ENCODE measurements around the gene TSPAN10. TPM values are rescaled to one million over a fixed set of nuclear protein-coding genes. Genes with fewer than 3 reads are reported as not detected.

Gene TSPAN10
- total and polyA plus RNA-seq, 9 of the 15 experiments (the other 6 are each of a cell fraction or from before 2014, with no cell fraction given): 0.05 to 0.31 (median 0.13) TPM; not detected in 1

- TF ChIP-seq EGR1 (conservative IDR thresholded peaks at IDR 0.05) (no peak), ZBTB8A (IDR thresholded peaks at IDR 0.05; ENCODE audit: partially characterized antibody) (no peak), FOXJ2 (tag; IDR thresholded peaks at IDR 0.05) (no peak), MTA1 (IDR thresholded peaks at IDR 0.05; ENCODE audit: borderline replicate concordance) (no peak), RNF2 (IDR thresholded peaks at IDR 0.05) (no peak), RBBP5 (IDR thresholded peaks at IDR 0.05; ENCODE audit: borderline replicate concordance, insufficient read depth, low read length, poor library complexity, severe bottlenecking) (no peak), NUFIP1 (IDR thresholded peaks at IDR 0.05; ENCODE audit: partially characterized antibody) (no peak), CAMTA2 (CRISPR knock-in tag; conservative IDR thresholded peaks at IDR 0.05) (no peak)
These were observed 21.5 kb upstream of the TSPAN10 start (continued) for GRCh38 chr17:81615401-81615930.

GRCh38 chr17:81616877-81617276 lies 20.1 kb upstream of the TSPAN10 start:
- Histone ChIP-seq H3K4me3 (no peak overlapping the region), H3K27ac (ENCODE audit: extremely low read depth, low read depth, low read length) (no peak overlapping the region), H3K36me3 (ENCODE audit: control insufficient read depth, insufficient read depth, low read length) (peaks cover 75% of the 10 kb centered on the region), H3K9me1 (ENCODE audit: control insufficient read depth, insufficient read depth, low read length) (no peaks in the 10 kb centered on the region), H2AFZ (ENCODE audit: low read depth, low read length) (no peak overlapping the region), H4K20me1 (replicated peaks; ENCODE audit: control insufficient read depth, insufficient read depth, low read length) (peaks cover 8% of the 10 kb centered on the region), H3K4me2 (ENCODE audit: insufficient read depth, low read length) (no peak overlapping the region), H3K9me3 (replicated peaks; ENCODE audit: control insufficient read depth, insufficient read depth, low read depth, low read length) (no peaks in the 10 kb centered on the region), H3K27me3 (ENCODE audit: control insufficient read depth in 2 of 2, insufficient read depth in 2 of 2, low read length in 2 of 2) (no peaks in the 10 kb centered on the region), H3K79me2 (ENCODE audit: control insufficient read depth, insufficient read depth, low read length) (peaks cover 62% of the 10 kb centered on the region), H3K4me1 (replicated peaks in 1 of 2; ENCODE audit: control insufficient read depth in 2 of 2, insufficient read depth in 2 of 2, low read length in 2 of 2) (no peaks in the 10 kb centered on the region), H3K9ac (ENCODE audit: insufficient read depth in 1 of 2, low read depth in 2 of 2, low read length in 2 of 2) (no peak overlapping the region)
- CTCF ChIA-PET (ENCODE audit: low intra/inter-chr PET ratio): no interaction called here
- BruUV-seq (replicated peaks): no TSS peak
- POLR2A ChIA-PET: no interaction called here
- no peak for DNase-seq (ENCODE audit: extremely low read depth in 1 of 4, low spot score in 3 of 4)
- no peak for ATAC-seq
- intact Hi-C loops (cut with micrococcal nuclease): no loop called here
- no peak for FAIRE-seq
- in situ Hi-C loops (cut with MboI): no loop called here
- 86% methylated on average over 7 of the region's 7 CpGs for WGBS (ENCODE audit: insufficient coverage, low coverage, missing lambda C conversion rate)
- TF ChIP-seq TRIM25 (IDR thresholded peaks at IDR 0.05; ENCODE audit: borderline replicate concordance) (no peak), ZNF707 (CRISPR knock-in tag; conservative IDR thresholded peaks at IDR 0.05) (no peak), TRIM28 (IDR thresholded peaks at IDR 0.05) (no peak), ZFP30 (CRISPR knock-in tag; IDR thresholded peaks at IDR 0.05; ENCODE audit: borderline replicate concordance) (no peak), ATF4 (CRISPR knock-in tag; IDR thresholded peaks at IDR 0.05) (no peak), MTA1 (IDR thresholded peaks at IDR 0.05; ENCODE audit: borderline replicate concordance) (no peak), MED1 (CRISPR knock-in tag; IDR thresholded peaks at IDR 0.05; ENCODE audit: borderline replicate concordance) (no peak), SREBF2 (CRISPR knock-in tag; IDR thresholded peaks at IDR 0.05) (no peak), XRCC4 (IDR thresholded peaks at IDR 0.05; ENCODE audit: extremely low read depth, insufficient read depth, insufficient read length) (no peak), PHF8 (IDR thresholded peaks at IDR 0.05; ENCODE audit: borderline replicate concordance, low read length) (no peak), KAT7 (CRISPR knock-in tag; IDR thresholded peaks at IDR 0.05; ENCODE audit: borderline replicate concordance) (no peak), ZNF644 (tag; IDR thresholded peaks at IDR 0.05; ENCODE audit: low read depth) (no peak), POLR2B (IDR thresholded peaks at IDR 0.05; ENCODE audit: low read depth, partially characterized antibody) (no peak)
